GM23338 (cell line): Measurements from ENCODE around the gene INHBB.

Experiments used
- EZH2 ChIP-seq: fragments of 200-600 bp; sonication (generic); IDR thresholded peaks from one replicate; pipeline ENCODE4 v1.8.0; 2017; ENCODE audit warnings: antibody characterized with exemption, mild to moderate bottlenecking, low read depth; ENCODE audit not compliant: unreplicated experiment
- EZH2phosphoT487 ChIP-seq: fragments of 200-600 bp; sonication (generic); IDR thresholded peaks from one replicate; pipeline ENCODE4 v1.8.1; 2018; ENCODE audit warnings: antibody characterized with exemption; ENCODE audit not compliant: unreplicated experiment
- JUNB ChIP-seq: IDR thresholded peaks from one replicate; pipeline ENCODE4 v1.6.1; 2016; ENCODE audit warnings: antibody characterized with exemption; ENCODE audit not compliant: unreplicated experiment
- ZNF331 ChIP-seq: fragments of 250-450 bp; sonication (Bioruptor Pico); IDR thresholded peaks from 2 replicates; pipeline ENCODE4 v1.5.0; 2020; ENCODE audit warnings: low read depth, mild to moderate bottlenecking, moderate library complexity
- TF ChIP-seq, protein P1 (sequence below), 2 experiments: fragments of 200-600 bp in 1 of 2; sonication (generic) in 1 of 2; conservative IDR thresholded peaks; 2 replicates each; pipeline versions ENCODE4 v1.5.1 to v1.6.1; 2016 to 2017; ENCODE audit warnings: antibody characterized with exemption in 2 of 2, low read depth in 2 of 2, mild to moderate bottlenecking in 2 of 2, moderate library complexity in 1 of 2
- TF ChIP-seq, protein P2 (sequence below): IDR thresholded peaks from one replicate; pipeline ENCODE4 v1.6.1; 2018; ENCODE audit warnings: antibody characterized with exemption; ENCODE audit not compliant: unreplicated experiment
- TF ChIP-seq, protein P3 (sequence below): IDR thresholded peaks from 2 replicates; pipeline ENCODE4 v1.6.1; 2016; ENCODE audit warnings: antibody characterized with exemption

DNA sequence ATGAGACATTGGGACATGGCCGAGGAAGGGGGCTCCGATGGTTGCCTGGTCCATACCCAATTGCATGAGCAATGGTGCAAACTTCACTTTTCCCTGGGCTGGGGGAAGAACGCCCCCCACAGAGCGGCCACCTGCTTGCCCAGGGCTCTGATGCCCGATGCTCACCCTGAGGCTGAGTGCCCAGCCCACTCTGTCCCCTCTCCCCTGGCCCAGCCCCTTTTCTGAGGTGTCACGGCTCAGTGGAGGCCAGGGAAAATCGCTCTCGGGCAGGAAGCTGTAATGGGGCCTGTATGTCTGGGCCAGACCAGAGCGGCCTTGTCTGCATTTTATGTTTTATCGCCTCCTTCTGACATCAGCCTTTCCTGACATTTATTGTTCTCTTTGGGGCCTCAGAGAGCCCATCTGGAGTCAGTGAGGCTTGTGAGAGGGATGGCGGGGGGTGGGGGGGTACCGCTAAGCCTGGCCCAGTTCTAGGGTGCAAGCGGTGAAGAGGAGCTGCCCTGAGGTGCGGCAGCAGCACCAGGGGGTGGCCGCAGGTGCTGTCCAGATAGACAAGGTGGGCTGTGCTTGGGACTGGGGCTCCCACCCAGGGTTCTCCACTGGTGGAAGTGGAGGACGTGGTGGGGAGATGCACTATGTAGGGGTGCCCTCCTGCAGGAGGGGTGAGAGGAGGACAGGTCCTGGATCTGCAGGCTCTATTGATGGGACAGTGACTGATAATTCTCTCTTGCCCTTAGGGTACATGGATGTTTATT, 46.2 kb downstream of the INHBB start:
- TF ChIP-seq, protein P1, sequence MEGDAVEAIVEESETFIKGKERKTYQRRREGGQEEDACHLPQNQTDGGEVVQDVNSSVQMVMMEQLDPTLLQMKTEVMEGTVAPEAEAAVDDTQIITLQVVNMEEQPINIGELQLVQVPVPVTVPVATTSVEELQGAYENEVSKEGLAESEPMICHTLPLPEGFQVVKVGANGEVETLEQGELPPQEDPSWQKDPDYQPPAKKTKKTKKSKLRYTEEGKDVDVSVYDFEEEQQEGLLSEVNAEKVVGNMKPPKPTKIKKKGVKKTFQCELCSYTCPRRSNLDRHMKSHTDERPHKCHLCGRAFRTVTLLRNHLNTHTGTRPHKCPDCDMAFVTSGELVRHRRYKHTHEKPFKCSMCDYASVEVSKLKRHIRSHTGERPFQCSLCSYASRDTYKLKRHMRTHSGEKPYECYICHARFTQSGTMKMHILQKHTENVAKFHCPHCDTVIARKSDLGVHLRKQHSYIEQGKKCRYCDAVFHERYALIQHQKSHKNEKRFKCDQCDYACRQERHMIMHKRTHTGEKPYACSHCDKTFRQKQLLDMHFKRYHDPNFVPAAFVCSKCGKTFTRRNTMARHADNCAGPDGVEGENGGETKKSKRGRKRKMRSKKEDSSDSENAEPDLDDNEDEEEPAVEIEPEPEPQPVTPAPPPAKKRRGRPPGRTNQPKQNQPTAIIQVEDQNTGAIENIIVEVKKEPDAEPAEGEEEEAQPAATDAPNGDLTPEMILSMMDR (conservative IDR thresholded peaks at IDR 0.05; ENCODE audit: low read depth in 2 of 2) = 0 out of 4 replicates have a peak, but pooled peaks of 1 of the 2 experiments have one; percentile 9
- TF ChIP-seq, protein P2, sequence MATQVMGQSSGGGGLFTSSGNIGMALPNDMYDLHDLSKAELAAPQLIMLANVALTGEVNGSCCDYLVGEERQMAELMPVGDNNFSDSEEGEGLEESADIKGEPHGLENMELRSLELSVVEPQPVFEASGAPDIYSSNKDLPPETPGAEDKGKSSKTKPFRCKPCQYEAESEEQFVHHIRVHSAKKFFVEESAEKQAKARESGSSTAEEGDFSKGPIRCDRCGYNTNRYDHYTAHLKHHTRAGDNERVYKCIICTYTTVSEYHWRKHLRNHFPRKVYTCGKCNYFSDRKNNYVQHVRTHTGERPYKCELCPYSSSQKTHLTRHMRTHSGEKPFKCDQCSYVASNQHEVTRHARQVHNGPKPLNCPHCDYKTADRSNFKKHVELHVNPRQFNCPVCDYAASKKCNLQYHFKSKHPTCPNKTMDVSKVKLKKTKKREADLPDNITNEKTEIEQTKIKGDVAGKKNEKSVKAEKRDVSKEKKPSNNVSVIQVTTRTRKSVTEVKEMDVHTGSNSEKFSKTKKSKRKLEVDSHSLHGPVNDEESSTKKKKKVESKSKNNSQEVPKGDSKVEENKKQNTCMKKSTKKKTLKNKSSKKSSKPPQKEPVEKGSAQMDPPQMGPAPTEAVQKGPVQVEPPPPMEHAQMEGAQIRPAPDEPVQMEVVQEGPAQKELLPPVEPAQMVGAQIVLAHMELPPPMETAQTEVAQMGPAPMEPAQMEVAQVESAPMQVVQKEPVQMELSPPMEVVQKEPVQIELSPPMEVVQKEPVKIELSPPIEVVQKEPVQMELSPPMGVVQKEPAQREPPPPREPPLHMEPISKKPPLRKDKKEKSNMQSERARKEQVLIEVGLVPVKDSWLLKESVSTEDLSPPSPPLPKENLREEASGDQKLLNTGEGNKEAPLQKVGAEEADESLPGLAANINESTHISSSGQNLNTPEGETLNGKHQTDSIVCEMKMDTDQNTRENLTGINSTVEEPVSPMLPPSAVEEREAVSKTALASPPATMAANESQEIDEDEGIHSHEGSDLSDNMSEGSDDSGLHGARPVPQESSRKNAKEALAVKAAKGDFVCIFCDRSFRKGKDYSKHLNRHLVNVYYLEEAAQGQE = no peak
- TF ChIP-seq EZH2phosphoT487 (no peak), EZH2 (no peak), JUNB (no peak), ZNF331 (no peak)
- TF ChIP-seq, protein P3, sequence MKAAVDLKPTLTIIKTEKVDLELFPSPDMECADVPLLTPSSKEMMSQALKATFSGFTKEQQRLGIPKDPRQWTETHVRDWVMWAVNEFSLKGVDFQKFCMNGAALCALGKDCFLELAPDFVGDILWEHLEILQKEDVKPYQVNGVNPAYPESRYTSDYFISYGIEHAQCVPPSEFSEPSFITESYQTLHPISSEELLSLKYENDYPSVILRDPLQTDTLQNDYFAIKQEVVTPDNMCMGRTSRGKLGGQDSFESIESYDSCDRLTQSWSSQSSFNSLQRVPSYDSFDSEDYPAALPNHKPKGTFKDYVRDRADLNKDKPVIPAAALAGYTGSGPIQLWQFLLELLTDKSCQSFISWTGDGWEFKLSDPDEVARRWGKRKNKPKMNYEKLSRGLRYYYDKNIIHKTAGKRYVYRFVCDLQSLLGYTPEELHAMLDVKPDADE = no peak
